GM18498 (cell line): ENCODE results near the gene ELOVL4.

Experiments used
- ATAC-seq: cut with Tn5 transposase; IDR thresholded peaks from one replicate; pipeline ENCODE4 v1.9.1; 2021; ENCODE audit warnings: mild to moderate bottlenecking, moderate library complexity; ENCODE audit not compliant: unreplicated experiment

Gene ELOVL4

GRCh38 chr6:79947191-79948186 is at the start of gene ELOVL4:
Gene ELOVL4 (minus strand): TSS chr6:79947553. CDS start chr6:79947279, 274 bp downstream.
- peak; percentile 45 for ATAC-seq

- no peak for ATAC-seq
These were observed 46.6 kb upstream of the ELOVL4 start for GRCh38 chr6:79993911-79994309.

GRCh38 chr6:79993012-79993910 is 45.9 kb upstream of the ELOVL4 start:
- ATAC-seq, result no peak

GRCh38 chr6:79989641-79990040 is 42.3 kb upstream of the ELOVL4 start:
- no peak for ATAC-seq

- ATAC-seq, result no peak
These were observed 37.8 kb upstream of the ELOVL4 start for GRCh38 chr6:79985128-79985527.

- no peak for ATAC-seq
These were observed 36.9 kb upstream of the ELOVL4 start for GRCh38 chr6:79984261-79984660.

GRCh38 chr6:79981652-79982051 is 34.3 kb upstream of the ELOVL4 start:
- ATAC-seq, result no peak

GRCh38 chr6:79971193-79971592 is 23.8 kb upstream of the ELOVL4 start:
- ATAC-seq, result no peak

- ATAC-seq, result no peak
These were observed 22.4 kb upstream of the ELOVL4 start for GRCh38 chr6:79969784-79970183.

GRCh38 chr6:79967178-79967577 is 19.8 kb upstream of the ELOVL4 start:
- no peak for ATAC-seq

GRCh38 chr6:79964607-79965081 is 17.3 kb upstream of the ELOVL4 start:
- no peak for ATAC-seq

GRCh38 chr6:79954849-79955248 is 7.5 kb upstream of the ELOVL4 start:
- ATAC-seq, result no peak

- peak; percentile 55 for ATAC-seq
These were observed 1.9 kb upstream of the ELOVL4 start for GRCh38 chr6:79949233-79949632.

- ATAC-seq, result peak; percentile 28
These were observed 822 bp downstream of the ELOVL4 start for GRCh38 chr6:79946272-79947190.

- no peak for ATAC-seq
These were observed 4.2 kb downstream of the ELOVL4 start for GRCh38 chr6:79943133-79943532.

- ATAC-seq, result no peak
These were observed 5.7 kb downstream of the ELOVL4 start for GRCh38 chr6:79941489-79942151.

GRCh38 chr6:79928478-79928998 is 18.8 kb downstream of the ELOVL4 start:
- ATAC-seq, result no peak

GRCh38 chr6:79927758-79928157 is 19.6 kb downstream of the ELOVL4 start:
- ATAC-seq, result no peak

- ATAC-seq, result no peak
These were observed 24.1 kb downstream of the ELOVL4 start for GRCh38 chr6:79923270-79923669.
